Femur (tissue), 1 donor: ENCODE results near the gene TAS2R42.

Source experiments
- DNase-seq: peaks from one replicate; pipeline ENCODE4 v3.0.0-alpha.2; 2017

The TAS2R42 gene

DNA sequence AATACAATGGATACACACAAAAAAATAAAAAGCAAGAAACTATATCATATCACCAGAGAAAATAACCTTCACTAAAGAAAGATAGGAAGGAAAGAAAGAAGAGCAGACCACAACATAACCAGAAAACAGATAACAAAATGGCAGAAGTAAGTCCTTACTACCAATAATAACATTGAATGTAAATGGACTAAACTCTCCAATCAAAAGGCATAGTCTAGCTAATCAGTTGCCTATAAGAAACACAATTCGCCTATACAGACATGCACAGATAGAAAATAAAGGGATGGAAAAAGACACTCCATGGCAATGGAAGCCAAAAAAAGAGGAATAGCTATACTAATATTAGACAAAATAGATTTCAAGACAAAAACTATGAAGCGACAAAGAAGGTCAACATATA is 43.4 kb downstream of the TAS2R42 start:
- DNase-seq = no peak

DNA sequence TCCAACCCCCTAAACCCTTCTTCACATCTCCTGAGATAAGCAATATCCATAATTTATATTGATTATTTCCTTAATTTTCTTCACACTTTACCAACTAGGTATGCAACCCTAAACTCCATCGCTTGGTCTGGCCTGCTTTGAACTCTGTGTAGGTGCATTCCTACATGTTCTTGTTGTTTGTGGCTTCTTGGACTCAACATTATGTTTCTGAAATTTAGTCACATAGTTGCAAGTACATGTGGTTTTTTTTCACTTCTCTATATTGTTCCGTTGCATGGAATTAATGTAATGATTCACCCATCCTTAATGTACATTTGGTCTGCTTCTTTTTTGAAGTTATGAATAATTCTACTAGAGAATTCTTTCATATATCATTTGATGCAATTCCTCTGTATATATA is 50.7 kb downstream of the TAS2R42 start:
- no peak for DNase-seq
